Measurements from ENCODE around the gene COL6A1.

The COL6A1 gene

GRCh38 chr21:45982758-45983648, 1.4 kb downstream of the COL6A1 start:
- no peak for DNase-seq

- no peak for DNase-seq
Measured at GRCh38 chr21:45983649-45983965, 2.0 kb downstream of the COL6A1 start.

GRCh38 chr21:45983981-45984551, 2.5 kb downstream of the COL6A1 start:
- peak; percentile 36 for DNase-seq

GRCh38 chr21:45984584-45985095, 3.1 kb downstream of the COL6A1 start:
- no peak for DNase-seq

- DNase-seq: no peak
Measured at GRCh38 chr21:45985471-45986315, 4.1 kb downstream of the COL6A1 start.

GRCh38 chr21:45986316-45987051, 4.9 kb downstream of the COL6A1 start:
- no peak for DNase-seq

GRCh38 chr21:45987121-45987711, 5.6 kb downstream of the COL6A1 start:
- DNase-seq: no peak

GRCh38 chr21:45988366-45989347, 7.1 kb downstream of the COL6A1 start:
- DNase-seq: no peak

GRCh38 chr21:45989355-45990048, 7.9 kb downstream of the COL6A1 start:
- no peak for DNase-seq

- no peak for DNase-seq
Measured at GRCh38 chr21:45990049-45990711, 8.6 kb downstream of the COL6A1 start.

- DNase-seq: no peak
Measured at GRCh38 chr21:45990741-45991605, 9.4 kb downstream of the COL6A1 start.

- no peak for DNase-seq
Measured at GRCh38 chr21:45991606-45992300, 10.2 kb downstream of the COL6A1 start.

- no peak for DNase-seq
Measured at GRCh38 chr21:45992301-45993209, 11.0 kb downstream of the COL6A1 start.

GRCh38 chr21:45993210-45994085, 11.9 kb downstream of the COL6A1 start:
- no peak for DNase-seq

- DNase-seq: no peak
Measured at GRCh38 chr21:45994086-45994661, 12.6 kb downstream of the COL6A1 start.

All from NCI-H526 treated with DMSO at 0.1 percent for 48 hours (cell line).